Measurements from ENCODE around the gene RIBC1.

GRCh38 chrX:53373307-53373706 is 49.4 kb upstream of the RIBC1 start:
- TF ChIP-seq, protein P1, sequence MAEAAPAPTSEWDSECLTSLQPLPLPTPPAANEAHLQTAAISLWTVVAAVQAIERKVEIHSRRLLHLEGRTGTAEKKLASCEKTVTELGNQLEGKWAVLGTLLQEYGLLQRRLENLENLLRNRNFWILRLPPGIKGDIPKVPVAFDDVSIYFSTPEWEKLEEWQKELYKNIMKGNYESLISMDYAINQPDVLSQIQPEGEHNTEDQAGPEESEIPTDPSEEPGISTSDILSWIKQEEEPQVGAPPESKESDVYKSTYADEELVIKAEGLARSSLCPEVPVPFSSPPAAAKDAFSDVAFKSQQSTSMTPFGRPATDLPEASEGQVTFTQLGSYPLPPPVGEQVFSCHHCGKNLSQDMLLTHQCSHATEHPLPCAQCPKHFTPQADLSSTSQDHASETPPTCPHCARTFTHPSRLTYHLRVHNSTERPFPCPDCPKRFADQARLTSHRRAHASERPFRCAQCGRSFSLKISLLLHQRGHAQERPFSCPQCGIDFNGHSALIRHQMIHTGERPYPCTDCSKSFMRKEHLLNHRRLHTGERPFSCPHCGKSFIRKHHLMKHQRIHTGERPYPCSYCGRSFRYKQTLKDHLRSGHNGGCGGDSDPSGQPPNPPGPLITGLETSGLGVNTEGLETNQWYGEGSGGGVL (tag by site-specific recombination; IDR thresholded peaks at IDR 0.05) = no peak
- TF ChIP-seq, protein P2, sequence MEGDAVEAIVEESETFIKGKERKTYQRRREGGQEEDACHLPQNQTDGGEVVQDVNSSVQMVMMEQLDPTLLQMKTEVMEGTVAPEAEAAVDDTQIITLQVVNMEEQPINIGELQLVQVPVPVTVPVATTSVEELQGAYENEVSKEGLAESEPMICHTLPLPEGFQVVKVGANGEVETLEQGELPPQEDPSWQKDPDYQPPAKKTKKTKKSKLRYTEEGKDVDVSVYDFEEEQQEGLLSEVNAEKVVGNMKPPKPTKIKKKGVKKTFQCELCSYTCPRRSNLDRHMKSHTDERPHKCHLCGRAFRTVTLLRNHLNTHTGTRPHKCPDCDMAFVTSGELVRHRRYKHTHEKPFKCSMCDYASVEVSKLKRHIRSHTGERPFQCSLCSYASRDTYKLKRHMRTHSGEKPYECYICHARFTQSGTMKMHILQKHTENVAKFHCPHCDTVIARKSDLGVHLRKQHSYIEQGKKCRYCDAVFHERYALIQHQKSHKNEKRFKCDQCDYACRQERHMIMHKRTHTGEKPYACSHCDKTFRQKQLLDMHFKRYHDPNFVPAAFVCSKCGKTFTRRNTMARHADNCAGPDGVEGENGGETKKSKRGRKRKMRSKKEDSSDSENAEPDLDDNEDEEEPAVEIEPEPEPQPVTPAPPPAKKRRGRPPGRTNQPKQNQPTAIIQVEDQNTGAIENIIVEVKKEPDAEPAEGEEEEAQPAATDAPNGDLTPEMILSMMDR (tag by site-specific recombination; IDR thresholded peaks at IDR 0.05) = no peak
- TF ChIP-seq YY1 (tag by site-specific recombination; IDR thresholded peaks at IDR 0.05) = no peak

Data from HEK293 (cell line).